ENCODE measurements around the gene RBFOX2. TPM values are rescaled to one million over a fixed set of nuclear protein-coding genes. Genes with fewer than 3 reads are reported as not detected.

RBFOX2 gene
- total RNA-seq, 5 donors from 2014 or later (not counting 1 experiment from before 2014, with no cell fraction given): 0.73 to 1.5 (median 1.4) TPM

DNA sequence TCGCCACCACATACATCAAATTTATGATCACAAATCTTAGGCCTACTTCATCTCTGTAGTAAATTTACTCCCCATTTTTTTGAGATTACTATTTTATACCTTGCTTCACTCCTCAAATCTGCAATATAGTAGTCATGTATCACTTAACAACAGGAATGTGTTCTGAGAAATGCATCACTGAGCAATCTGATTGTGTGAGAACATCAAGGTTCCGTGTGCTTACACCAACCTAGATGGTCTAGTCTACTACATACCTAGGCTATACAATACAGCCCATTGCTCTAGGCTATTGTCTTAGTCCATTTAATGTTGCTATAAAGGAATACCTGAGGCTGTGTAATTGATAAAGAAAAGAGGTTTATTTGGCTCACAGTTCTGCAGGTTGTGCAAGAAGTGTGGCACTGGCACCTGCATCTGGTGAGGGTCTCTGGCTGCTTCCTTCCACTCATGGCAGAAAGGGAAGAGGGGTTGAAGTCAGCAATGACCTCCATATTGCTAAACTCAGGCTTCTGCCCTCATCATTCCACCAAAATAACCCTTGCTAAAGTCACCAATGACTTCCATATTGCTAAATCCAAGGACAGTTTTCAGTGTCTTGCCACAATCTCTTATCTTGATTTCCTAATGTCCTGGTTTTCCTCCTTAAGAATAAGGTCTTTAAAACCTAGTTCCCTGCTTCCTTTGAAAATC lies 140.3 kb downstream of the RBFOX2 start:
- Mint-ChIP-seq H3K27ac (no peak overlapping the region), H3K27me3 (peaks cover 6% of the 10 kb centered on the region in 2 donors), H3K36me3 (no peaks in the 10 kb centered on the region), H3K4me1 (peaks cover 4 to 8% (median 7%) of the 10 kb centered on the region in 3 donors), H3K9me3 (no peaks in the 10 kb centered on the region), H3K4me3 (no peak overlapping the region)
- H3K36me3 ChIP-seq (ENCODE audit: control insufficient read depth in 2 of 2, extremely low read depth in 1 of 2, insufficient read depth in 1 of 2, low read length in 1 of 2): no peaks in the 10 kb centered on the region
- no peak overlapping the region for H3K4me3 ChIP-seq (ENCODE audit: control insufficient read depth in 1 of 2, extremely low read depth in 1 of 2, low read length in 1 of 2)
- no peak overlapping the region for H3K27ac ChIP-seq (ENCODE audit: low read length)
- WGBS (ENCODE audit: insufficient coverage): no CpG with 5 or more reads among the region's 2 CpGs
- ATAC-seq (replicated peaks in 1 of 4) (no peak), DNase-seq (no peak)
- no peaks in the 10 kb centered on the region for H3K9me3 ChIP-seq
- no peaks in the 10 kb centered on the region for H3K27me3 ChIP-seq (replicated peaks in 1 of 2; ENCODE audit: control insufficient read depth in 2 of 2, extremely low read depth in 1 of 2, insufficient read depth in 2 of 2, low read length in 1 of 2)
- ChIA-PET POLR2A (no interaction called here), CTCF (no interaction called here)
- peaks cover 1 to 5% of the 10 kb centered on the region in 2 experiments for H3K4me1 ChIP-seq (ENCODE audit: control insufficient read depth in 1 of 2, extremely low read depth in 1 of 2, insufficient read depth in 2 of 2, low read length in 2 of 2)

DNA sequence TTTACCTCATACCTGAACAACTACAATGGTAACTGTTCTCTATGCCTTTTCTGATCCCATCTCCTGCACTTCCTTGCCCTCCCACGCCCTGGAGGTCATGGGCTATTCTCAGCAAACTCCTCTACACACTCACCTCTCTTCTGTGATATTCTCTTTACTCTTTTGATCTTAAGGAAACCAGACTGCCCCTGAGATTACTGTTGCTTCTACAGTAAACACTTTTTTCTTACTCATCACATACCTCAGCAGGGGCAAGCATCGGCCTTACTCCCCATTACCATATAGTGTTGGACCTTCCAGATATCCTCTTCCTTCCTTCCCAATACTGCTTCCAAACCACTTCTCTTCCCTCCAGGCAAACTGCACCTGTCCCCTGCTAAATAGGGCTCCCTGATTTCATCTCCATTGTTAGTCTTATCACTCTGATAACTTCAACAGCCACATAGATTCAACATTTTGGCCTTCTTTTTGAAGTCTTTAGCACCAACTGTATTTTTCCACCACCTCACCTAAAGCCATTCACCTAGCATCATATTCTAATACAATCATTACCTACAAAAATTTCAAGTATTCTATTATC lies 141.2 kb downstream of the RBFOX2 start:
- Histone ChIP-seq H3K4me1 (ENCODE audit: control insufficient read depth in 1 of 2, extremely low read depth in 1 of 2, insufficient read depth in 2 of 2, low read length in 2 of 2) (peaks cover 8 to 14% of the 10 kb centered on the region in 2 experiments), H3K9me3 (no peaks in the 10 kb centered on the region), H3K27ac (ENCODE audit: low read length) (no peak overlapping the region), H3K27me3 (replicated peaks in 1 of 2; ENCODE audit: control insufficient read depth in 2 of 2, extremely low read depth in 1 of 2, insufficient read depth in 2 of 2, low read length in 1 of 2) (no peaks in the 10 kb centered on the region), H3K4me3 (ENCODE audit: control insufficient read depth in 1 of 2, extremely low read depth in 1 of 2, low read length in 1 of 2) (no peak overlapping the region), H3K36me3 (ENCODE audit: control insufficient read depth in 2 of 2, extremely low read depth in 1 of 2, insufficient read depth in 1 of 2, low read length in 1 of 2) (no peaks in the 10 kb centered on the region)
- Mint-ChIP-seq H3K4me1 (peaks cover 14 to 17% (median 16%) of the 10 kb centered on the region in 3 donors), H3K4me3 (no peak overlapping the region), H3K27ac (no peak overlapping the region), H3K9me3 (no peaks in the 10 kb centered on the region), H3K27me3 (peaks cover 4% of the 10 kb centered on the region in 2 donors), H3K36me3 (no peaks in the 10 kb centered on the region)
- ATAC-seq (replicated peaks in 1 of 4): no peak
- no peak for DNase-seq
- ChIA-PET CTCF (no interaction called here), POLR2A (no interaction called here)
- WGBS (ENCODE audit: insufficient coverage): 70% methylated on average over 2 of the region's 2 CpGs

DNA sequence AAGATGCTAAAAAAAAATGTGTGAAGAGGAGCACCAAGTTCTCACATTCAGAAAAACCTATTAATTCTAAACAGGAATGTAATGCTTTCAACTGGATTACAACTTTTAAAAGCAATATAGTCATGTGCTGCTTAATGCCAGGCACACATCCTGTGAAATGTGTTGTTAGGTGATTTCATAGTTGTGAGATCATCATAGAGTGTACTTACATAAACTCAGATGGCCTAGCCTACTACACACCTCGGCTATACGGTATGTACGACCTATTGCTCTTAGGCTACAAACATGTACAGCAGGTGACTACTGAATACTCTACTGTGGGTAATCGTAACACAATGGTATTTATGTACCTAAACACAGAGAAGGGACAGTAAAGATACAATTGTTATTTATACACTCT lies 142.3 kb downstream of the RBFOX2 start:
- H3K4me3 ChIP-seq (ENCODE audit: control insufficient read depth in 1 of 2, extremely low read depth in 1 of 2, low read length in 1 of 2): no peak overlapping the region
- CTCF ChIA-PET: no interaction called here
- no peaks in the 10 kb centered on the region for H3K9me3 Mint-ChIP-seq
- H3K36me3 ChIP-seq (ENCODE audit: control insufficient read depth in 2 of 2, extremely low read depth in 1 of 2, insufficient read depth in 1 of 2, low read length in 1 of 2): no peaks in the 10 kb centered on the region
- no peaks in the 10 kb centered on the region for H3K27me3 ChIP-seq (replicated peaks in 1 of 2; ENCODE audit: control insufficient read depth in 2 of 2, extremely low read depth in 1 of 2, insufficient read depth in 2 of 2, low read length in 1 of 2)
- H3K27ac Mint-ChIP-seq: no peak overlapping the region
- no peak overlapping the region for H3K4me3 Mint-ChIP-seq
- POLR2A ChIA-PET: no interaction called here
- peaks cover 19 to 23% (median 21%) of the 10 kb centered on the region in 3 donors for H3K4me1 Mint-ChIP-seq
- no peak for DNase-seq
- no peaks in the 10 kb centered on the region for H3K27me3 Mint-ChIP-seq
- no peaks in the 10 kb centered on the region for H3K36me3 Mint-ChIP-seq
- H3K4me1 ChIP-seq (ENCODE audit: control insufficient read depth in 1 of 2, extremely low read depth in 1 of 2, insufficient read depth in 2 of 2, low read length in 2 of 2): peaks cover 8 to 17% of the 10 kb centered on the region in 2 experiments
- WGBS (ENCODE audit: insufficient coverage): no CpG with 5 or more reads among the region's 4 CpGs
- ATAC-seq (replicated peaks in 1 of 4): no peak
- no peak overlapping the region for H3K27ac ChIP-seq (ENCODE audit: low read length)
- H3K9me3 ChIP-seq: no peaks in the 10 kb centered on the region

DNA sequence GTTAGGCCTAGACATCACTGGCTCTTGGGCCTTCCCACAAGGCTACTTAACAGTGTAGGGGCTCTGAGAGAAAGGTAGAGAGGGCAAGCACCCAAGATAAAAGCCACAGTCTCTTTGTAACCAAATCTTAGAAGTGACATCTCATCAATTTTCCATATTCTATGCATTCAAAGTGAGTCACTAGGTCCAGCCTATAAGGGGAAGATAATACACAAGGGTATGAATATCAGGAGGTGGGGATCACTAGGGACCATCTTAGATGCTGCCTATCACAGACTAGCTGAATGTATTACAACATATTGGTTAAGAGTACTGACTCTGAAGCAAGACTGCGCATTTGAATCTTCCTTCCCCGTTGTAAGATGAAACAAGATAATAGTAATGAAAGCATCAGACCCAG lies 144.1 kb downstream of the RBFOX2 start:
- Histone ChIP-seq H3K4me1 (ENCODE audit: control insufficient read depth in 1 of 2, extremely low read depth in 1 of 2, insufficient read depth in 2 of 2, low read length in 2 of 2) (peaks cover 8 to 17% of the 10 kb centered on the region in 2 experiments), H3K9me3 (no peaks in the 10 kb centered on the region), H3K27ac (ENCODE audit: low read length) (no peak overlapping the region), H3K27me3 (replicated peaks in 1 of 2; ENCODE audit: control insufficient read depth in 2 of 2, extremely low read depth in 1 of 2, insufficient read depth in 2 of 2, low read length in 1 of 2) (no peaks in the 10 kb centered on the region), H3K4me3 (ENCODE audit: control insufficient read depth in 1 of 2, extremely low read depth in 1 of 2, low read length in 1 of 2) (no peak overlapping the region), H3K36me3 (ENCODE audit: control insufficient read depth in 2 of 2, extremely low read depth in 1 of 2, insufficient read depth in 1 of 2, low read length in 1 of 2) (no peaks in the 10 kb centered on the region)
- peaks cover 19 to 23% (median 21%) of the 10 kb centered on the region in 3 donors for H3K4me1 Mint-ChIP-seq
- CTCF ChIA-PET: no interaction called here
- no peak for DNase-seq
- no CpG with 5 or more reads among the region's 2 CpGs for WGBS (ENCODE audit: insufficient coverage)
- no peak overlapping the region for H3K4me3 Mint-ChIP-seq
- POLR2A ChIA-PET: interaction anchor here in 1 of 2 donors (0.7 kb wide), 1 partner anchor 34 kb away, joined by 9 read pairs; no protein-coding TSS in a partner anchor
- no peaks in the 10 kb centered on the region for H3K36me3 Mint-ChIP-seq
- H3K27me3 Mint-ChIP-seq: no peaks in the 10 kb centered on the region
- H3K27ac Mint-ChIP-seq: peak overlapping the region in 1 of 2 donors; percentile 30
- no peaks in the 10 kb centered on the region for H3K9me3 Mint-ChIP-seq
- ATAC-seq (replicated peaks in 1 of 4): no peak

DNA sequence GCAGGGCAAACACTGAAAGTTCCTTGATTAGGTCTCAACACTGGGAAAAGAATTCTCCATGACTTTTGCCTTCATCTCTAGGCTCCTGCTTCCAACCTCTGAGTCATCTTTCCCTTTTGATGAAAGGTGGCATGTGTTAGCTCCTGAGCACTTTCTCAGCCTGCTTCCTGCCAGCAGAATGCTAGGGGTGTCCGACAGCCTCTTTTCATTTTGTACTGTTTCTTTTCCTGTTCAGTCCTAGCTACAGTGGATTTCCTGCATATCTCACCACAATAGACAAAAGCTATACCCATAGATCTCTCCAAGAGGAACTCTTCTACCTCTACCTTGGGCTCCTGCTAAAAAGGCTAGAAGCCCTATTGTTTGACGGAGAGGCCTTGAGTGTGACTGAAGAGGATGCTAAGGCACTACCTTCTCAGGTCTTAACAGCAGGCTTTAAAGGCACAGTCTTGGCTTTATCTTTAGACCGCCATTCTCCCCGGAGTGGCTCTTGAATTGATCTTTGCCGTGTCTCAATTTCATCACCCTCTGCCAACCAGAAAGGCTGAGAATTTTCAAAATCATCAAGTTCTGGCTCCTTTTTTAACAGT lies 145.5 kb downstream of the RBFOX2 start:
- Histone ChIP-seq H3K9me3 (no peaks in the 10 kb centered on the region), H3K27ac (ENCODE audit: low read length) (peak overlapping the region; percentile 24), H3K4me1 (ENCODE audit: control insufficient read depth in 1 of 2, extremely low read depth in 1 of 2, insufficient read depth in 2 of 2, low read length in 2 of 2) (peaks cover 8 to 17% of the 10 kb centered on the region in 2 experiments), H3K36me3 (ENCODE audit: control insufficient read depth in 2 of 2, extremely low read depth in 1 of 2, insufficient read depth in 1 of 2, low read length in 1 of 2) (no peaks in the 10 kb centered on the region), H3K4me3 (ENCODE audit: control insufficient read depth in 1 of 2, extremely low read depth in 1 of 2, low read length in 1 of 2) (no peak overlapping the region), H3K27me3 (replicated peaks in 1 of 2; ENCODE audit: control insufficient read depth in 2 of 2, extremely low read depth in 1 of 2, insufficient read depth in 2 of 2, low read length in 1 of 2) (no peaks in the 10 kb centered on the region)
- Mint-ChIP-seq H3K27ac (peak overlapping the region; percentile 42 to 70), H3K36me3 (no peaks in the 10 kb centered on the region), H3K4me3 (peak overlapping the region in 1 of 3 donors; percentile 18), H3K9me3 (no peaks in the 10 kb centered on the region), H3K4me1 (peaks cover 19 to 23% (median 21%) of the 10 kb centered on the region in 3 donors), H3K27me3 (no peaks in the 10 kb centered on the region)
- ChIA-PET POLR2A (interaction anchor here in 1 of 2 donors (0.5 kb wide), 1 partner anchor 507 kb away, joined by 3 read pairs; no protein-coding TSS in a partner anchor), CTCF (no interaction called here)
- ATAC-seq (replicated peaks in 1 of 4): peak; percentile 45 to 75 (median 59)
- 71% methylated on average over 4 of the region's 5 CpGs for WGBS (ENCODE audit: insufficient coverage)
- DNase-seq: peak in 1 of 35 experiments; percentile 11

DNA sequence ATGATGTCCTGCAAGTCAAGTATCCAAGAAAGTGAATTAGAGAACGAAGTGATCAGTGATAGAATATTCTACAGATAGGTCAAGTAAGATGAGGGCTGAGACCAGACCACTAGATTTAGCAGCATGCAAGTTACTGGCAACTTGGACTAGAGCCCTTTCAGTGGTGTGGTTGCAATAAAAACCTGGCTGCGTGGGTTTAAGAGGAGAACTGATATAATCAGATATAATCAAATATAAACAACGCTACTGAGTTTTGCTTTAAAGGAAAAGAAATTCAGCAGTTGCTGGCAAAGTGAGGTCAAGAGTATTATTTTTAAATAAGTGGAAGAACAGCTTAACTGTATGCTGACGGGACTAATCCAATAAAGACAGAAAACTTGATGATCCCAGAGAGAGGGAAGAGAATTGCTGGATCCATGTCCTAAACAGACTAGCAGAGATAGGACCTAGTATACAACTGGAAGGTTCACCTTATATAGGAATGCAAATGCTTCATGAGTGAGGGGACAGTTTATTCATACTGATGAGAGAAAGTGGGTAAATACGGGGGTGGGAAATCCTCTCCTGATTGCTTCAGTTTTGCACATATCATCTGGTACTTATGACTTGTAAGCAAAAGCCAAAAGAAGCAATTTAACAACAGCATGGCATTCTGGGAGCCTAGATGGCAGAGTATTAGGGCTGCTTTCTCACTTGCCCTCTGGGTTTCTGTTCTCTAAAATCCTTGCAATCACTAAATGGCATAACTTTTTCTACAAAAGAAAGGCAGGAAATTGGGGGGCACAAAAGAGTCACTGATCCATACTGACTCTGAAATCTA lies 146.2 kb downstream of the RBFOX2 start:
- 100% methylated on average over 1 of the region's 5 CpGs for WGBS (ENCODE audit: insufficient coverage)
- peak overlapping the region; percentile 24 for H3K27ac ChIP-seq (ENCODE audit: low read length)
- H3K36me3 ChIP-seq (ENCODE audit: control insufficient read depth in 2 of 2, extremely low read depth in 1 of 2, insufficient read depth in 1 of 2, low read length in 1 of 2): no peaks in the 10 kb centered on the region
- Mint-ChIP-seq H3K27me3 (no peaks in the 10 kb centered on the region), H3K27ac (peak overlapping the region; percentile 6 to 42), H3K9me3 (no peaks in the 10 kb centered on the region), H3K4me1 (peaks cover 19 to 23% (median 21%) of the 10 kb centered on the region in 3 donors), H3K4me3 (peak overlapping the region in 1 of 3 donors; percentile 18), H3K36me3 (no peaks in the 10 kb centered on the region)
- ChIA-PET POLR2A (no interaction called here), CTCF (no interaction called here)
- DNase-seq (no peak), ATAC-seq (replicated peaks in 1 of 4) (peak in 1 of 4 experiments; percentile 30)
- H3K4me3 ChIP-seq (ENCODE audit: control insufficient read depth in 1 of 2, extremely low read depth in 1 of 2, low read length in 1 of 2): no peak overlapping the region
- H3K4me1 ChIP-seq (ENCODE audit: control insufficient read depth in 1 of 2, extremely low read depth in 1 of 2, insufficient read depth in 2 of 2, low read length in 2 of 2): peaks cover 8 to 17% of the 10 kb centered on the region in 2 experiments
- H3K9me3 ChIP-seq: no peaks in the 10 kb centered on the region
- H3K27me3 ChIP-seq (replicated peaks in 1 of 2; ENCODE audit: control insufficient read depth in 2 of 2, extremely low read depth in 1 of 2, insufficient read depth in 2 of 2, low read length in 1 of 2): no peaks in the 10 kb centered on the region

Data from T-cell (primary cell).